ENCODE measurements around the gene ROR1. TPM values are rescaled to one million over a fixed set of nuclear protein-coding genes. Genes with fewer than 3 reads are reported as not detected.

The ROR1 gene
- total and polyA plus RNA-seq, 9 of the 15 experiments (the other 6 are each of a cell fraction or from before 2014, with no cell fraction given), result 0.02 TPM; not detected in 8

GRCh38 chr1:63969441-63969901 lies 195.7 kb downstream of the ROR1 start:
- no peaks in the 10 kb centered on the region for H3K79me2 ChIP-seq (ENCODE audit: control insufficient read depth, insufficient read depth, low read length)
- no peak overlapping the region for H3K4me3 ChIP-seq
- no peak overlapping the region for H3K27ac ChIP-seq (ENCODE audit: extremely low read depth, low read depth, low read length)
- in situ Hi-C loops (cut with MboI) (no loop called here), intact Hi-C loops (cut with micrococcal nuclease) (no loop called here)
- no peak overlapping the region for H3K9ac ChIP-seq (ENCODE audit: insufficient read depth in 1 of 2, low read depth in 2 of 2, low read length in 2 of 2)
- no peak overlapping the region for H2AFZ ChIP-seq (ENCODE audit: low read depth, low read length)
- H3K36me3 ChIP-seq (ENCODE audit: control insufficient read depth, insufficient read depth, low read length), result no peaks in the 10 kb centered on the region
- no peaks in the 10 kb centered on the region for H3K4me1 ChIP-seq (replicated peaks in 1 of 2; ENCODE audit: control insufficient read depth in 2 of 2, insufficient read depth in 2 of 2, low read length in 2 of 2)
- no peaks in the 10 kb centered on the region for H3K9me1 ChIP-seq (ENCODE audit: control insufficient read depth, insufficient read depth, low read length)
- no peak for FAIRE-seq
- TF ChIP-seq CHD4 (IDR thresholded peaks at IDR 0.05; ENCODE audit: insufficient read depth, insufficient replicate concordance, low read depth, low read length, poor library complexity, severe bottlenecking) (no peak), RBM14 (IDR thresholded peaks at IDR 0.05; ENCODE audit: borderline replicate concordance, insufficient read depth, low read depth, low read length) (no peak), TFE3 (CRISPR knock-in tag; IDR thresholded peaks at IDR 0.05) (peak; percentile 34), GATA2 (CRISPR knock-in tag; IDR thresholded peaks at IDR 0.05) (no peak)
- ChIA-PET CTCF (ENCODE audit: low intra/inter-chr PET ratio) (no interaction called here), POLR2A (no interaction called here)
- H4K20me1 ChIP-seq (replicated peaks; ENCODE audit: control insufficient read depth, insufficient read depth, low read length), result no peaks in the 10 kb centered on the region
- H3K27me3 ChIP-seq (ENCODE audit: control insufficient read depth in 2 of 2, insufficient read depth in 2 of 2, low read length in 2 of 2), result peaks cover 0 to 6% of the 10 kb centered on the region in 2 experiments; a peak in 2 of 5 replicates
- WGBS (ENCODE audit: insufficient coverage, low coverage, missing lambda C conversion rate), result 0% methylated on average over 3 of the region's 4 CpGs
- BruUV-seq (replicated peaks), result no TSS peak
- no peak overlapping the region for H3K4me2 ChIP-seq (ENCODE audit: insufficient read depth, low read length)
- no peak for DNase-seq (ENCODE audit: extremely low read depth in 1 of 4, low spot score in 3 of 4)
- no peak for ATAC-seq
- H3K9me3 ChIP-seq (replicated peaks; ENCODE audit: control insufficient read depth, insufficient read depth, low read depth, low read length), result no peaks in the 10 kb centered on the region
